Endodermal cell (in vitro differentiated cells): ENCODE measurements around the gene ZNF195. TPM values are rescaled to one million over a fixed set of nuclear protein-coding genes. Genes with fewer than 3 reads are reported as not detected.

Experiments
- DNase-seq: peaks from one replicate; pipeline ENCODE4 v3.0.0-alpha.2; 2017
- H3K27ac ChIP-seq: 2 replicates; pipeline ENCODE4 v1.5.1; 2013; ENCODE audit warnings: mild to moderate bottlenecking, low read depth, low read length, moderate library complexity
- H3K27me3 ChIP-seq: 2 replicates; pipeline ENCODE4 v1.6.1; 2013; ENCODE audit warnings: mild to moderate bottlenecking, low read length, moderate library complexity; ENCODE audit not compliant: insufficient read depth, control insufficient read depth, poor library complexity, severe bottlenecking
- H3K36me3 ChIP-seq: 2 replicates; pipeline ENCODE4 v1.7.0; 2013; ENCODE audit warnings: mild to moderate bottlenecking, low read length, moderate library complexity; ENCODE audit not compliant: control insufficient read depth, insufficient read depth
- H3K4me1 ChIP-seq: one replicate; pipeline ENCODE4 v1.7.0; 2013; ENCODE audit warnings: low read length; ENCODE audit not compliant: control insufficient read depth, insufficient read depth
- H3K4me3 ChIP-seq: 2 replicates; pipeline ENCODE4 v1.5.1; 2013; ENCODE audit warnings: mild to moderate bottlenecking, low read length, moderate library complexity
- H3K9ac ChIP-seq: 2 replicates; pipeline ENCODE4 v1.6.1; 2013; ENCODE audit warnings: mild to moderate bottlenecking, low read length, moderate library complexity; ENCODE audit not compliant: poor library complexity, severe bottlenecking; ENCODE audit errors: extremely low read depth
- H3K9me3 ChIP-seq: 2 replicates; pipeline ENCODE4 v1.6.1; 2013; ENCODE audit warnings: mild to moderate bottlenecking, low read length, moderate library complexity; ENCODE audit not compliant: control insufficient read depth
- H3K27ac Mint-ChIP-seq: 2 replicates; pipeline ENCODE4 v1.8.0; 2020; ENCODE audit warnings: mixed read lengths
- H3K27me3 Mint-ChIP-seq: 2 replicates; pipeline ENCODE4 v1.8.0; 2021; ENCODE audit warnings: mild to moderate bottlenecking, mixed read lengths; ENCODE audit not compliant: insufficient read depth
- H3K36me3 Mint-ChIP-seq: 2 replicates; pipeline ENCODE4 v1.8.0; 2020; ENCODE audit warnings: low read depth, mixed read lengths
- H3K4me1 Mint-ChIP-seq: 2 replicates; pipeline ENCODE4 v1.8.0; 2020; ENCODE audit warnings: mixed read lengths
- H3K4me3 Mint-ChIP-seq: 2 replicates; pipeline ENCODE4 v1.8.0; 2020; ENCODE audit warnings: mild to moderate bottlenecking, moderate library complexity, mixed read lengths
- H3K9me3 Mint-ChIP-seq: 2 replicates; pipeline ENCODE4 v1.8.0; 2020; ENCODE audit warnings: mild to moderate bottlenecking, mixed read lengths
- WGBS, 2 experiments: methylation state at CpG; one replicate each; pipeline versions ENCODE4 v1.1.5 to v1.1.7; 2013; ENCODE audit warnings: missing lambda C conversion rate in 2 of 2, mixed read lengths in 1 of 2; ENCODE audit not compliant: insufficient coverage in 1 of 2, insufficient read length in 1 of 2; 5-methylcytosine and 5-hydroxymethylcytosine counted together
- total RNA-seq, 2 donors: library from RNA; stranded (reverse); fragmentation: NEBNext Ultra II Directional in 1 of 2; extraction: Animal tissue kit (Norgen Biotek cat#: 25700) in 1 of 2; gene quantifications; 2 replicates in 1 of 2; 3 replicates in 1 of 2; pipeline ENCODE4 v1.2.1, GENCODE V29; 2021
- TF ChIP-seq, protein P1 (sequence below): fragments of 200-600 bp; sonication (generic); conservative IDR thresholded peaks from 2 replicates; pipeline ENCODE4 v1.5.0; 2021; ENCODE audit warnings: antibody characterized with exemption, mild to moderate bottlenecking

The ZNF195 gene
- total RNA-seq, 2 donors from 2014 or later, result 47.2 to 65.1 TPM

DNA sequence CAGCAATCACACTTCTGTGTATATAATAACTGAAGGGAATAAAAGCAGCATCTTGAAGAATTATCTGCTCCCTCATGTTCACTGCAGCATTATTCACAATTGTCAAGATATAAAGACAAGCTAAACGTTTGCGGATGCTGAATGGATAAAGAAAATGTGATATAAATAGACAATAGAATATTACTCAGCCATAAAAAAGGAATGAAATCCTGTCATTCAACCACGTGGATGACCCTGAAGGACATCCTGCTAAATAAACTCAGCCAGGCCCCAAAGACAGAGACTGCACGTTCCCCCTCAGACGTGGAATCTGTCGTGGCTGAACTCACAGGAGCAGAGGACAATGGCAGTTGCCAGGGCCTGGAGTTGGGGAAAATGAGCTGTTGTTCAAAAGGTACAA, 9.6 kb downstream of the ZNF195 start:
- H3K4me3 Mint-ChIP-seq, result no peak overlapping the region
- Histone ChIP-seq H3K27me3 (no peaks in the 10 kb centered on the region), H3K36me3 (peaks cover 99% of the 10 kb centered on the region), H3K27ac (no peak overlapping the region), H3K4me3 (no peak overlapping the region), H3K9me3 (peaks cover 83% of the 10 kb centered on the region), H3K9ac (no peak overlapping the region), H3K4me1 (no peaks in the 10 kb centered on the region)
- H3K36me3 Mint-ChIP-seq, result peaks cover 92% of the 10 kb centered on the region
- H3K27ac Mint-ChIP-seq, result no peak overlapping the region
- H3K4me1 Mint-ChIP-seq, result no peaks in the 10 kb centered on the region
- peaks cover 38% of the 10 kb centered on the region for H3K9me3 Mint-ChIP-seq
- TF ChIP-seq, protein P1, sequence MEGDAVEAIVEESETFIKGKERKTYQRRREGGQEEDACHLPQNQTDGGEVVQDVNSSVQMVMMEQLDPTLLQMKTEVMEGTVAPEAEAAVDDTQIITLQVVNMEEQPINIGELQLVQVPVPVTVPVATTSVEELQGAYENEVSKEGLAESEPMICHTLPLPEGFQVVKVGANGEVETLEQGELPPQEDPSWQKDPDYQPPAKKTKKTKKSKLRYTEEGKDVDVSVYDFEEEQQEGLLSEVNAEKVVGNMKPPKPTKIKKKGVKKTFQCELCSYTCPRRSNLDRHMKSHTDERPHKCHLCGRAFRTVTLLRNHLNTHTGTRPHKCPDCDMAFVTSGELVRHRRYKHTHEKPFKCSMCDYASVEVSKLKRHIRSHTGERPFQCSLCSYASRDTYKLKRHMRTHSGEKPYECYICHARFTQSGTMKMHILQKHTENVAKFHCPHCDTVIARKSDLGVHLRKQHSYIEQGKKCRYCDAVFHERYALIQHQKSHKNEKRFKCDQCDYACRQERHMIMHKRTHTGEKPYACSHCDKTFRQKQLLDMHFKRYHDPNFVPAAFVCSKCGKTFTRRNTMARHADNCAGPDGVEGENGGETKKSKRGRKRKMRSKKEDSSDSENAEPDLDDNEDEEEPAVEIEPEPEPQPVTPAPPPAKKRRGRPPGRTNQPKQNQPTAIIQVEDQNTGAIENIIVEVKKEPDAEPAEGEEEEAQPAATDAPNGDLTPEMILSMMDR, result no peak
- WGBS, 2 experiments, result 84 to 92% methylated on average over 3 to 4 of the region's 6 CpGs
- H3K27me3 Mint-ChIP-seq, result no peaks in the 10 kb centered on the region
- DNase-seq, result no peak

DNA sequence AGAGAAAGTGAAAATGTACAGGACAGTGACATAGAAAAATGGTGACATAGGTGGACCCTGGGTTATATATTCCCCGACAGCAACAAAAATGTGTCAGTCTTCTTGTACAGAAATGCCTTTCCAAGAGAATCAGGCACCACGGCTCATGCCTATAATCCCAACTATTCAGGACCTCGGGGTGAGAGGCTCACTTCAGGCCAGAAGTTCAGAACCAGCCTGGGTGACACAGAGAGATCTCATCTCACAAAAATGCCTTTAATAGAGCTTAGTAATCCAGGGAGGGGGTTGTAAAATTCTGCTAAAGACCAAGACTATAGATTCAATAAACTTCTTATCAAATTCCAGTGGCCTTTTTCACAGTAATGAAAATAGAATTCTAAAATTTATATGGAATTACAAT, 10.7 kb downstream of the ZNF195 start:
- Mint-ChIP-seq H3K9me3 (peaks cover 50% of the 10 kb centered on the region), H3K27ac (no peak overlapping the region)
- 96 to 100% methylated on average over 2 to 3 of the region's 3 CpGs for WGBS, 2 experiments

DNA sequence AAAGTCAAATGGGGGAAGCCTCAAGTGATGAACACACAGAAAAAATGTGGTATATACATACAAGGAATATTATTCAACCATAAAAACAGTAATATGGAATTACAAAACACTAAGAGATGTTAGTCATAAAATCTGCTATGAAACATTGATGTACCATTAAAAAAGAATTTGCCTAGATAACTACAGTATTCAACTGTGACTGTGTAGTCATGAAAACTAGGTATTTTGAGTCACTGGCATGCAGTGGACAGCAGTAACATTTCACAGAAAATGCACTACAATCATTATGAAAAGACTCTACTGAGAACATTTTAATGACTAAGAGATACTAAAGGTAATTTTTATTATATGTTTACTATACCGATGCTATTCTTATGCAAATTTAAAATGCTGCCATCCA, 11.7 kb downstream of the ZNF195 start:
- TF ChIP-seq, protein P1, result no peak
- DNase-seq, result no peak
- Histone ChIP-seq H3K36me3 (peaks cover 100% of the 10 kb centered on the region), H3K27me3 (no peaks in the 10 kb centered on the region), H3K4me3 (no peak overlapping the region), H3K27ac (no peak overlapping the region), H3K9ac (no peak overlapping the region), H3K9me3 (peaks cover 99% of the 10 kb centered on the region), H3K4me1 (no peaks in the 10 kb centered on the region)
- Mint-ChIP-seq H3K4me3 (no peak overlapping the region), H3K27me3 (no peaks in the 10 kb centered on the region), H3K9me3 (peaks cover 60% of the 10 kb centered on the region), H3K36me3 (peaks cover 93% of the 10 kb centered on the region), H3K27ac (no peak overlapping the region), H3K4me1 (no peaks in the 10 kb centered on the region)
- WGBS, 2 experiments, result no CpG with 5 or more reads among the region's 1 CpG

More for the DNA sequence above, 10.7 kb downstream of the ZNF195 start:
- Histone ChIP-seq H3K9me3 (peaks cover 95% of the 10 kb centered on the region), H3K4me1 (no peaks in the 10 kb centered on the region), H3K36me3 (peaks cover 99% of the 10 kb centered on the region), H3K27me3 (no peaks in the 10 kb centered on the region), H3K9ac (no peak overlapping the region), H3K27ac (no peak overlapping the region), H3K4me3 (peak overlapping the region; percentile 7)
- TF ChIP-seq, protein P1, result no peak
- H3K4me1 Mint-ChIP-seq, result no peaks in the 10 kb centered on the region
- H3K4me3 Mint-ChIP-seq, result no peak overlapping the region
- no peaks in the 10 kb centered on the region for H3K27me3 Mint-ChIP-seq
- no peak for DNase-seq
- peaks cover 92% of the 10 kb centered on the region for H3K36me3 Mint-ChIP-seq
